ENCODE measurements around the gene USH2A.

Gene USH2A

DNA sequence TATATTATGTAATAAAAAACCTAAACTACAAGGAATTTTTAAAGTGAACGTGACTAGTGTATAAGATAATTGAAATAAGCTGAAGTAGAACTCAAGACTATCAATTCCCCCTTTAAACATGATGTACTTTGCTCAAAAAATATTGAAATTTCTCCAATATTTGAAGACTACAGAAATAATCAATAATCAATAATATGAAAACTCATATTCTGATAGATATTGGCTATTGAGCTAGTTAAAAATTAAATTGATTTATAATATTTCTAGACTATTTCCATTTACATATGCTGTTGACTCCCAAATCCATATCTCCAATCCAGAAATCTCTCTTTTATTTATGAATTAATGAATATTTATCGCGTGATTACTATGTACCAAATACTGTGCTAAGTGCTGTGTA is 133.2 kb downstream of the USH2A start:
- no peak for DNase-seq (ENCODE audit: low read depth, low spot score)

DNA sequence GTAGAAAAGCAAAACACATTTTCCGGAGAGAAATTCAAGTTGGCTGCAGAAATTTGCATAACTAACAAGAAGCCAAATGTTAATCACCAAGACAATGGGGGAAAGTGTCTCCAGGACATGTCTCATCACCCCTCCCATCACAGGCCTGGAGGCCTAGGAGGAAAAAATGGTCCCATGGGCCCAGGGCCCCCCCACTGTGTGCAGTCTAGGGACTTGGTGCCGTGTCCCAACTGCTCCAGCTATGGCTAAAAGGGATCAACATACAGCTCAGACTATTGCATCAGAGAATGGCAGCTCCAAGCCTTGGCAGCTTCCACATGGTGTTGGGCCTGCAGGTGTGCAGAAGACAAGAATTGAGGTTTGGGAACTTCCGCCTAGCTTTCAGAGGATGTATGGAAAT is 138.2 kb downstream of the USH2A start:
- DNase-seq (ENCODE audit: low read depth, low spot score): no peak

GRCh38 chr1:216281757-216282156 is 141.5 kb downstream of the USH2A start:
- no peak for DNase-seq (ENCODE audit: low read depth, low spot score)

GRCh38 chr1:216270086-216270773 is 153.0 kb downstream of the USH2A start:
- no peak for DNase-seq (ENCODE audit: low read depth, low spot score)

DNA sequence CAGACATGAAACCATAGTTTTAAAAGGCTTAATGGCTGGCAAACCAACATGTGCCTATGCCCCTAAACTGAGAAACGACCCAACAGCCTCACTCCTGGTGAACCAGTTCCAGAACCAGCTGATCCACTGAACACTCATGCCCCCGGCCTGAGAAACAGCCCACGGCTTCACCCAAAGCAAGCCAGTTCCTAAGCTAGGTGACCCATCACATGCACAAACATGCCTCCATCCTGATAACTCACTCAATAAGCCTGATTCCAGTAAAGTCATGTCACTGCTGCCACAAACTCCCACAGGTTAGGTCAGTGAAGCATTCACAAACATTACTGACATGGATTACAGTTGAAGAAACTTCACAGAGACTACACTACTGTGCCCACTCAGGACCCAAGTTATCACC is 161.6 kb downstream of the USH2A start:
- DNase-seq (ENCODE audit: low read depth, low spot score): no peak

DNA sequence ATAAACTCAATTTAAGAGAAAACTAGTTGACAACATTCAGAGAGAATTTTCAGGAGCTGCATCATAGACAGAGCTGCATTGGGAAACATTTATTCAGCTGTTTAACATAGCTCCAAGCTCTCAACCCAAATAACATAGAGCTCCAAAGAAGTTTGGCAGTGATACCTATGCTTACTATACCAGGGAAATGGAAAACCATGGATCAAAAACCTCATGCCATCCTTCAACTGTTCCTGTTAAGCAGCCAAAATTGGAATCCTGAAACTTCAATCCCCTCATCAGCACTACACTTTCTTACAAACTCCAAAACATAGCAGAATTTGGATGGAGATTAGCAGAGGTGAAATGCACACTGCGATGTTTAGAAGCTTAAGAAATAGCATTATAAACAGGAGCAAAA is 164.4 kb downstream of the USH2A start:
- DNase-seq (ENCODE audit: low read depth, low spot score): no peak

DNA sequence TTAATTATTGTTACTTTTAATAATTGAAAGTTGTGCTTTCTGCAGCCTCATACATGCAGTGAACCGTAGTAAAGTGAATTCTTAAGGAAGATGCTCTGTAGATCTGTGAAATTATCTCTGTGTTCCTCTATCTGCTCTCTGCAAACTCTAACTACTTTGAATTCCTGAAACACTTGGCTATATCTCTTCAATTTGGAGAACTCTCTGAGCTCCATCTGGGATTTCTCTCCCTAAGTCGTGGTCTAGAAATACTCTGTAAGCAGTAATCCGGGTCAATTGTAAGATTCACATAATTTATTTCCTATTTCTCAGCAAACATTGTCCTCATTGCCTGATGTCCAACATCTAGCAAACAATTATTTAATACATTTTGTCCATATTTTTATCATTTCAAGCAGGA is 164.9 kb downstream of the USH2A start:
- DNase-seq (ENCODE audit: low read depth, low spot score): no peak

DNA sequence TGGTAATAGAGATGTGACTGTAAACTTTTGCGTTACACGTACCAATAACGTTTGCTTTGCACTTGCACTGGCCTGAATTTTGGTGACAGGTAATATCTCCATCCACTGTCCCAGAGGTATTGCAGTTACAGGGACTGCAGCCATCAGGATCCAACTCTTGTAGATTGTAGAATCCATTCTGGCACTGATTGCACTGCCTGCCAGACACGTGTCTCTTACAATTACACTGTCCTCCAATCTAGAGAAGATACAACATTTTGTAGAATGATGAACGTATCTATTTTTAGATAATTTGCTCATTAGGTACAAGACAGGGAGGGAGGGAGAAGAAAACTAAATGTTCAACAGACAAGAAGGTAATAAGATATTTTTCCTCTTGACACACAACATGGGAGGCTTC is 172.4 kb downstream of the USH2A start:
- no peak for DNase-seq (ENCODE audit: low read depth, low spot score)

DNA sequence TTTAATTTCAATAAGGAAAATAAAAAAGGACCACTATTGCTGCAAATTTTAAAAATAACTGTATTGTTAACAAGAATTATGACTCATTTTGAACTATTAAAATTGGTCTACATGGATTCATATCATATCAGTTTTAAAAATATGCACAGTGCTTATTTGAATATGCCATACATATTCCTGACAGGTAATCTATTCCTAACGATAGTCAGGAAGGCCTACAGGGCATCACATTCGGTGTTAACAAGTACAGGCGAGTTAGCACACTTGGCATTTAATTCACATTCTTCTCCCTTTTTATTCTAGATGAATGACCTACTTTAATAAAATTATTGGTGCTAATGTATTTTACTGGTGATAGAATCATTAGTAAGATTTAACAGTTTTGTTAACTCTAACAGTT is 174.6 kb downstream of the USH2A start:
- DNase-seq (ENCODE audit: low read depth, low spot score): no peak

- DNase-seq (ENCODE audit: low read depth, low spot score): no peak
Observed at GRCh38 chr1:216247937-216248336, 175.3 kb downstream of the USH2A start.

- no peak for DNase-seq (ENCODE audit: low read depth, low spot score)
Observed at GRCh38 chr1:216246577-216247203, 176.6 kb downstream of the USH2A start.

DNA sequence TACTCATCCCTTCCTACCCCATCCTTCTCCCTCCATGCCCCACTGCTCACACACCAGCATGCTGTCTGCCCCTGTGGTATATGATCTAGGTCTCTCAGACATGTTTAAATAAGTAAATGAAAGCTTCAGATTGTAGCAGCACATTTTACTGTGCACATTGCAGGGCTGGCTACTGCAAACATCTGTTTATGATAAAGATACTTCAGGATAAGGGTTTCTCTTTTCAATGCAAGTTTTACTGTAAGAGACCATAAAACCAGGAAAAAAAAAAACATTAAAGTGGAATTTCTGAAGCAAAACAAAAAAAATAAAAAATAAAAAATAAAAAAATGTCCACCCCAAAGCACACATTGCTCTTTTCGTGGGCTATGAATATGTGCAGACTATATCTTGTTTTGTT is 184.4 kb downstream of the USH2A start:
- DNase-seq (ENCODE audit: low read depth, low spot score): no peak

DNA sequence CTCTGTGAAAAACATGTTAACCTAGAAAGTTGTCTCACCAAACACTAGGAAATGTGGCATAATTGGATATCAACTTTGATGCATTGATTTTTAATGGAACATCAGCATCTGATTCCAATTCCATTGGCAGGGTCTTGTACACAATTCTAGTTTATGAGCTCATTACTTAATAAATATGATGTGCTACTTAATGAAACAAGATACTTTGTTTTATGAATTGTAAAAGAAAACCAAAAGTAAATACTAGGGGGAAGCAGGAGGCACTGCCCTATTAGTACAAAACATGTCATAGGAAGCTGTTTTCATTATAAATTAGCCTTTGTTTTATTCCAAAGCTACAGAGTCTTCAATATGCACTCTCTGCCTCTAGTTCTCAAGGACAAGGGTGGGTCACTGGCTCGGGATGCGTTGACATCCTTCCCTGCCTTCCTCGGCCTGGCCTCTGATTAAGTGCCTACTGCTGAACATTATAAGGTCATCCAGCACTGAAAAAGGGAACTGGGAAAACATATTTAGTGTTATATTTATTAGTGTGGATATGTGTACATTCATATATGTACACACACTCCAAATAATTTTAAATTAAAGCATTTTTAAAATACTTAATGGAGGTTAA is 185.2 kb downstream of the USH2A start:
- DNase-seq (ENCODE audit: low read depth, low spot score): no peak

DNA sequence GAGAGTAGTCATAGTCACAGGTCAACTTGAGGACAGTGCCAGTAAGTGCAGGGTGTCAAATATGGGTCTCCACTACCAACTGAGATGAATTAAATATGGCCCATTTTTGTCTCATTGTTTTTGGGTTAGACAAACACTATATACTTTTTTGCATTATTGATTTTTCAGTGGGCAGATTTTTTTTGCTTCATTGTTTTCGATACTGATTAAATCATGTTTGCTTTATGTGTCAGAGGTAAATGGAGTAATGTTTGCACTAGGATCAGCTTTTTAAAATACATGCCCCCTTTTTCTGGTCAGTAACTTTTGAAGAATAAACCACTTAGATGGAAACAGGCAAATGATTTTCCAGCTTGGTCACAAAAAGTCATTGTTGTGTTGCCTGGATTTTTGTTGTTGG is 199.0 kb downstream of the USH2A start:
- no peak for DNase-seq (ENCODE audit: low read depth, low spot score)

DNA sequence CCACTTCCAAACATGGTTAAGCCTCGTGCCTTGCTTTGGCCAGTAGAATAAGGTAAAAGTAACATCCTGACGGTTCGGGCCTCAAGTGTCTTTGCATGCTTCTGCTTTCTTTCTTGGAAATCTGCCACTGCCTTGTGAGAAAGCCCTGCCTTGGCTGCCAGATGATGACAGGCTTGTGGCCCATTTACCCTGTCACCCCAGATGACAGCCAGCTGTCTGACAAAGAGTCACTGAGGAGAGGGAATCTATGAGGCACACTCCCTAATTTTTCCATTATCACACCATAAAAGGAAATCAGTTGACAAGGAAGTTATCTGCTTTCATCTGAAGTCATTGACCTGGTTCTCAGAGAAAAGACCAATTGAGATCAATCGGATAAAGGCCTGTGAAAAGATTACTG is 199.8 kb downstream of the USH2A start:
- no peak for DNase-seq (ENCODE audit: low read depth, low spot score)

DNA sequence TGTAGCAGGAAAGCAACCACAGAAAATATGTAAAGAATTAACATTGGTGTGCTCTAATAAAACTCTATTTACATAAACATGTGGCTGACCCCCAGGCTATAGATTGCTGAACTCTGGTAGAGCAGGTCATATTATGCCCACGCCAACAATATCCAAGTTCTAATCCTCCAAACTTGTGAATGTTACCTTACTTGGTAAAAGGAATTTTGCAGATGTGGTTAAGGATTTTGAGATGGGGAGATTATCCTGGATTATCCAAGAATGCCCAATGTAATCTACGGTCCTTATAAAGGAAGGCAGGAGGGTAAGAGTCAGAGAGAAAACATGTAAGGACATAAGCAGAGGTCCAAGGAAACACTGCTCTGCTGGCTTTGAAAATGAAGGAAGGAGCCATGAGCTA is 201.0 kb downstream of the USH2A start:
- DNase-seq (ENCODE audit: low read depth, low spot score): no peak

DNA sequence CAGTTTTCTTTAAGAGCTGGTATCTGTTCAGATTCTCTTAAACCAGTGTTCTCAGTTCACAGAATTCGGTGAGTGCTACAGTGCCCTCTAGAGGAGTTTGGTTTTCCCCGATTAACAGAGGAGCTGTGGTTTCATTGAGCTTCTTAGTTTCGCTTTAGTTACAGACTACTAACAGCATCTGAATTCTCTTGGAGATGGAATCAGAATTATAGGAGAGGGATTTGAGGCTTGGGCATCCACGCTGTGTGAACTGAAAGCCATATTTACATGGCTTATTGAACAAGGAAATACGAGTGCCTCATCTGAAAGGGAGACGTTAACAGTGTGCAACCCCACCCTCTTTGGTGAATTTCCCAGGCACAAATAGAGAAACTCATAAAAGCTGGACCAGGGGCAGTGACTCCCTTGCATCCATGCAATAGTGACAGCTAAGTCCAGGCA is 202.0 kb downstream of the USH2A start:
- no peak for DNase-seq (ENCODE audit: low read depth, low spot score)

DNA sequence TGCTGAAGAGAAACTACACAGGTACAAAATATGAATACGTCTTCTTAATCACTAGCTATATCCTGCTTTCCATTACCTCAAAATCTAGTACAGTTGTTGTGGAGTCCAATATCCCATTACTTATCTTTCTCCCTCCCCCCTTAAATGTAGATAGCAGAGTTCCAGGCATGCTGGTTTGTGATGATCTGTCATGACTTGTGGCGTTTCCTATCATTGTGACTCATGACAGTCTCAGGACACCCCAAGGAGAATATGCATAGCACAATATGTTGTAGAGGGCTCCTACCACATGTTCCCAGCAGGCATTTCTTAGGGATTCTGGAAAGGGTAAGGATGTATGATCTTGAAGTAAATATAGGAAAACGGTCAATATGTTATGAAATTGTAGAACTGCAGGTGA is 206.9 kb downstream of the USH2A start:
- no peak for DNase-seq (ENCODE audit: low read depth, low spot score)

- no peak for DNase-seq (ENCODE audit: low read depth, low spot score)
Observed at GRCh38 chr1:216215169-216215568, 208.1 kb downstream of the USH2A start.

- no peak for DNase-seq (ENCODE audit: low read depth, low spot score)
Observed at GRCh38 chr1:216212826-216213225, 210.4 kb downstream of the USH2A start.

DNA sequence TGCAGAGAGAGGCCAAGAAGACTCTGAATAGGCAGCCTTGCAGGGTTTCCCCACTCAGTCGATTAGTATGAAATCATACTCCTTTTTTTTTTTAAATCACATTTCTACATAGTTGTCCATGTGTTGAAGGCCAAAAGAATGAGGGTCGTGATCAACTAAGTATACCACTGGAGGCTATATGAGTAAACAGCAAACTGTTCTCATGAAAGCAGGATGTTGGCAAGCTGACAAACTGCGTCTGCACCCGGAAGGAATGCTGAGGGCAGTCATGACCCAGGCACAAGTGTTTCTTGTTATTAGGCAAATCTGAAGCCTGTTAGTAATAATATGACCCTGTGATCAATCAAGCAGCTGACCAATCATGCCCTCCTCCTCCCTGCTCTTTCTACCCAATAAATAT is 213.2 kb downstream of the USH2A start:
- no peak for DNase-seq (ENCODE audit: low read depth, low spot score)

DNA sequence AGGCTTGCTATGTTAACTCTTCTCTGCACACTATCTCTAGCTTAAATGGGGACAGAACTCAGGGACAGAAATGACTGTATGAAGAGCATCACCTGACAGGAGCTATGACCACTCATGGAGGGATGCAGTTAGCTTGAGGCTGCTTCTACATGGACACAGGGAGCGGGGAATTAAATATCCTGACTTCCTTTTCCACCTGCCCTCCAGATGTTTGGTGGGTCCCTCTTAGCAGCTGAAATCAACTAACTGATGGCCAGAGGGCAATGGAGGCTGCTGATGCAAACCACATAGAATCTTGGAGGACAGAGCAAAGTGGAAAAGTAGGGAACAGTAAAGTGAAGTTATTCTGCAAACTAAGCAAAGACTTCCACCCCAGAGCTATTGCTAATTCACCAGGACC is 214.1 kb downstream of the USH2A start:
- no peak for DNase-seq (ENCODE audit: low read depth, low spot score)

- no peak for DNase-seq (ENCODE audit: low read depth, low spot score)
Observed at GRCh38 chr1:216207154-216207553, 216.1 kb downstream of the USH2A start.
